NCI-H524 treated with DMSO at 0.1 percent for 48 hours (cell line): ENCODE measurements around the gene MAMSTR.
"Not testable (repeated sequence)": the region's sequence is repeated elsewhere in the genome, so short reads cannot be mapped to it uniquely, and the experiment has no call there.

ENCODE experiments used
- DNase-seq: peaks from one replicate; lab custom pipeline; 2025; lab: John Stamatoyannopoulos, UW

MAMSTR gene

GRCh38 chr19:48718711-48719231 is 754 bp downstream of the MAMSTR start:
- no peak for DNase-seq

GRCh38 chr19:48718106-48718505 is 1.4 kb downstream of the MAMSTR start:
- not testable (repeated sequence) for DNase-seq

- DNase-seq: no peak
Measured at GRCh38 chr19:48716562-48717291, 2.8 kb downstream of the MAMSTR start.

- no peak for DNase-seq
Measured at GRCh38 chr19:48715681-48716171, 3.8 kb downstream of the MAMSTR start.

GRCh38 chr19:48714759-48715675 is 4.5 kb downstream of the MAMSTR start:
- no peak for DNase-seq

GRCh38 chr19:48713864-48714755 is 5.4 kb downstream of the MAMSTR start:
- DNase-seq: peak; percentile 99

GRCh38 chr19:48713041-48713863 is 6.3 kb downstream of the MAMSTR start:
- no peak for DNase-seq

GRCh38 chr19:48711106-48711662 is 8.3 kb downstream of the MAMSTR start:
- DNase-seq: no peak

GRCh38 chr19:48708471-48708870 is 11.1 kb downstream of the MAMSTR start:
- DNase-seq: no peak

GRCh38 chr19:48705431-48705830 is 14.1 kb downstream of the MAMSTR start:
- DNase-seq: no peak

GRCh38 chr19:48703316-48703715 is 16.2 kb downstream of the MAMSTR start:
- DNase-seq: no peak

GRCh38 chr19:48702701-48703100 is 16.8 kb downstream of the MAMSTR start:
- DNase-seq: no peak

- DNase-seq: no peak
Measured at GRCh38 chr19:48698046-48698445, 21.5 kb downstream of the MAMSTR start.

GRCh38 chr19:48696353-48697010 is 23.0 kb downstream of the MAMSTR start:
- no peak for DNase-seq

GRCh38 chr19:48695743-48696352 is 23.7 kb downstream of the MAMSTR start, which contains the start of gene FUT2:
Gene FUT2 (plus strand): TSS chr19:48695971. CDS start chr19:48702957, 6,986 bp downstream.
- no peak for DNase-seq

GRCh38 chr19:48693629-48694028 is 25.9 kb downstream of the MAMSTR start:
- not testable (repeated sequence) for DNase-seq

- no peak for DNase-seq
Measured at GRCh38 chr19:48689449-48689848, 30.1 kb downstream of the MAMSTR start.

GRCh38 chr19:48687776-48688175 is 31.7 kb downstream of the MAMSTR start:
- no peak for DNase-seq

- not testable (repeated sequence) for DNase-seq
Measured at GRCh38 chr19:48686637-48687036, 32.9 kb downstream of the MAMSTR start.
